Occipital lobe (tissue), 3 donors: ENCODE results near the gene STARD10. TPM values are rescaled to one million over a fixed set of nuclear protein-coding genes. Genes with fewer than 3 reads are reported as not detected.

Source experiments
- DNase-seq: peaks from one replicate; lab custom pipeline; 2025; lab: John Stamatoyannopoulos, UW
- small RNA-seq: library from RNA; depleted of rRNA; stranded (forward); fragments of <200 nt; gene quantifications from one replicate; pipeline ENCODE3, GENCODE V24; 2014
- total RNA-seq: library from RNA; depleted of rRNA; stranded (reverse); fragments of >200 nt; gene quantifications from one replicate; pipeline ENCODE4 v1.2.3, GENCODE V29; 2014

The STARD10 gene
- total RNA-seq, 1 donor from 2014 or later, result 20.4 TPM

DNA sequence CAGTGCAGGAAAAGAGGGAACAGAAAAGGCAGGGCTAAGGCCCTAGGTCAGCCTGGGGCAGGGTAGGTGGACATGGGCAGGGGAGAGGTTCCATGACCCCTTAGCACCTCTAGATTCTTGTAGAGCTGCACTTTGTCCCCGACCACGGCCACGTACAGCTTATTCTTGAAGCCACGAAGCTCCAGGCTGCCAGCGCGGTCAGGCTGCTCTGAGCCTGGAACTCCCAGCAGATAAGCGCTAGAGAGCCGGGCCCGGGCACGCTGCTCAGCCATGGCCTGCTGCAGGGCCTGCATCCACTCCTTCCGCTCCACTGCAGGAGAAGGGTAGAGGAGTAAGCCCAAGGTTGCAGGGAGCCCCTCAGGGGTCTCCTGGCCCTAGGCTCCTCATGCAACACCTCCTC is 83.6 kb downstream of the STARD10 start:
- DNase-seq, result no peak

DNA sequence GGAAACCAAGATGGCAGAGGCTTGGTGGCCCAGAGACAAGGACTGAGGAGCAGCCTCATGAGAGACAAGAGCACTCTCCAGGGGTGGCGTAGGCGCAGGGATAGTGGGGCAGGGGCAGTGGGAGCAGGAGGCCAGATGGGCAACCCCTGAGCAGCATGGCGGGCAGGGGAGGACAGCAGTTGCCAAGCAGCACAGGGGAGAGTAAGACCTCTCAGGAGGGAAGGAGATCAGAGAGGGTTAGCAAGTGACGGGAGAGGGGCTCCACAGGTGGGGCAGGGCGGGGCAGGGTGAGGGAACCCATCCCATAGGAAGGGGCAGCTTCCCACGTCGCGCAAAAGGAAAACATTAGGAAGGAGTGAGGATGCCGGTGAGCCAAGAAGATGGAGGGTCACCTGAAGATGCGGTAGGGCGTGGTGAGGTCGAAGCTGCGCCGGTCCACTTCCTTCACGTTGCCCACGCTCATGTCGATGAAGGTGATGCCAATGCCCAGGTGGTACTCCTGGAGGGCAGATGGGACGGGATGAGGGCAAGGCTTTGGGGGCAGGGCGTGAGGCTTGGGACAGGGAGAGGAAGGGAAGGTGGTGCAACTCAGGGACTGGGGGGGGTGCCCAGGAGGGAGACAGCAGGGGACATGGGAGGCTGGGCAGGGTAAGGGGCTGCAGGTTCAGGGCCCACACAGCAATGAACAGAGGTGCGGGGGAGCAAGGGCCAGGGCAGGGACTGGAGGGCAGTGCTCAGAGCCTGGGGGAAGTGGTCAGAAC is 84.2 kb downstream of the STARD10 start:
- no peak for DNase-seq

DNA sequence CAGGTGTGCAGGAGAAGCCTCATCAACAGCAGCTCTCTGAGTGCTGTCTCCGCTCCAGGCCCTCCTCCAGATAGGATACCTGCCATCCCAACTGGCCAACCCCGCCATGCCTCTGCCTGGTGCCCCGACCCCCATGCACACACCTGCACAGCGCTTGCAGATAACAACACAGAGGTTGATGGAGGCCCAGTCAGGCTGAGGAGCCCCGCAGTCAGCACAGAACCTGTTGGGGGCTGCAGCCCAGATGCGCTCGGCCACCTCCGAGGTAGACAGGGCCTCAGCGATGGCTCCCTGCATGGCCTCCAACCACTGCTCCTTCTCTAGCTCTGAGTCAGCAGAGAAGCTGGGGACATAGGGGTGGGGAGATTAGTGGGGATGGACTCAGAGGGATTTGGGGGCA is 86.8 kb downstream of the STARD10 start:
- no peak for DNase-seq

DNA sequence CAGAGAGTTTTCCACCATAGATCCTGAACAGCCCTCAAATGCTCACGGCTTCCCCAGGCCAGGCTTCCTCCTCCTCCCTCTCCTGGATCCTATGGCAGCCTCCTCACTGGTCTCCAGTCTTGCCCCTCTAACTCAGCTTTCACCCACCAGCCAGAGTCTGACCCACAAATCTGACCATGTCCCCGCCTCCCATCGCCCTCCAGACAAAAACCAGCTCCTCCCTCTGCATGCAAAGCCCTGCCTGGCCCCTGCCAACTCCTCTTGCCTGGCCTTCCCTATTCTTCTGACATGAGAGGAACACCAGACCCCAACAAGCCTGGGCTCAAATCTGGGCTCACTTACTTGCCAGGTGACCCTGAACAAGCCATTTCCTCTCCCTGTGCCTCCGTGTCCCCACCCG is 87.3 kb downstream of the STARD10 start:
- DNase-seq, result no peak

DNA sequence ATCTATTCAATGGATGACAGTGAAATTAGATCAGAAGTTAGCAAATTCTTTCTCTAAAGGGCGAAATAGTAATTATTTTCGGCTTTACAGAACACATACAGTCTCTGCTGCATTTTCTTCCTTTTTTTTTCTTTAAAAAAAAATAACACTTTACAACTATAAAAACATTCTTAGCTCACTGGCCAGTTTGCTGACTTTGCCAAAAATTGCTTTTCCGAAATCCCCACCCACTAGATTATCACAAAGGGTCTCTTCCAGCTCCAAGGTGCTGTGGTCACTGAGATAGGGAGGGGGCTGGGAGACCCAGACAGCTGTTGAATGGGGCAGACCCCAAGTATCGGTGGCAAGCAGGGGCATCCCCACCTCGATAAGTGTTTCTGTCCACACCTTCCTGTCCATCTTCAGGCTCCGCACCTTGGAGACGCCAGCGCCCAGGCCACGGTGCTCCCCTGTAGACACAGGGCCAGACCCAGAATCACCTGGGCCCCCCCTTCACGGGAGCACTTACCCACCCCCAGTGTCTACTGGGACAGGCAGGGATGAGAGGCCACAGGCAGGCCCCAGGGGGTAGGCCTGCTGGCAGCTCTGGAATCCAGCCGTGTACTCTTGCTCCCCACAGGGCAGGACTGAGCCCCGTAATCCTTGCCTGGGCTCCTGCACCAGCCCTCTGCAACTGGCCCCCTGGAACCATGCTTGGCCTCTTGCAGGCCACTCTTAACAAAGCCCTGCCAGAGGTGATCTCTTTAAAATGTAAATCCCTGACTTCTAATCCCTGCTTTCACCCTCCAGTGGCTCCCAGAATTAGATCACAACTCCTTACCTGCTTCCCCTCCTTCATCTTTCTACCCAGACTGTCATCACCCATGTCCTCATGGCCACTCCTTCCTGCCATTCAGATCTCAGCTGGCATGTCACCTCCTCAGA is 88.1 kb downstream of the STARD10 start:
- no peak for DNase-seq

DNA sequence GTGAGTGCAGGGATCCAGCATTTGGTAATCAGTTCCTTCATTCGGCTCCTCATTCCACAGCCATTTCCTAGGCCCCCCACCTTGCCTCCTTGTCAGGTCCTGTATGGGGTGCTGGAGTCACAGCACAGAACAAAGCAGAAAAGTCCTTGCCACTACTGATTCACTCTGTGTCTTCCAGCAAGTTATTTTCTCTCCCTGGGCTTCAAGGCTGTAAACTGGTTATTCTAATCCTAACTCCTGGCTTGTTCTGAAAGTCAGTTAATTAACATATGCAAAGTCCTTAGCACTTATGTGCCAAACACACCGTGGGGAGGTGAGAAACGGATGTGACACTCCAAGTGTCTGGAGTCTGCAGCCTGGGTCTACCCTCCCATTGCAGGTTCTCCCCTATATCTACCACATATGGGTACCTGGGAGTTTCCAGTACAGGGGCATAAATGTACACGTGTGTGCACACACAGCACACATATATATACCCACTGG is 89.0 kb downstream of the STARD10 start:
- DNase-seq, result no peak

Small RNAs within 50 kb of the gene (small RNA-seq; reads per million reads assigned to genes)
- gene MIR4692, result not detected
- not detected for gene RF00019

Other genes starting within 250 kb of the STARD10 start
- 78.3 TPM for gene PDE2A, start 119.6 kb downstream of the STARD10 start, total RNA-seq
- gene ARAP1, start 41.6 kb downstream of the STARD10 start, total RNA-seq, result 19.3 TPM
- gene ATG16L2, start 20.4 kb upstream of the STARD10 start, total RNA-seq, result 4.2 TPM